Measurements from ENCODE around the gene GZMH.
A peak's percentile ranks its signal among the peaks of the same experiment; 100 is the strongest.

The GZMH gene

DNA sequence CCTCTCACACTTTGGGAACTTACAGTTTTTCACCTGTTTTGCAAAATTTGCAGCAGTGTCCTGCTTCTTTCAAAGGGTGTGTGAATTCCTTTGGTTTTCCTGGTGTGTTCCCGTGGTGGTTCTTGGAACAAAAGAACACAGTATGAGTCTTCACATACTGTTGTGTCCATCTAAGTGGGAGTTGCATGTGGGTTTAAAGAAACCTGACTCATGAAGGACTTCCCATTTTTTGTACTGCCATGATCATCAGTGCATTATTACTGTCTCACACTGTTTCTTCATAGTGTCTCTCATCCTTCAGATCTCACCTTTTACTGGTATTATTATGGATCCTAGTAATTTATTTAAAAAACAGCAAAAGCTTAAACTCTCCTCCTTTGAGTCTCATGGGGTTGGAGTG lies 3.8 kb upstream of the GZMH start:
- no peak for DNase-seq (ENCODE audit: low read depth, low spot score)
- ChIA-PET CTCF (no interaction called here), POLR2A (no interaction called here)
- TF ChIP-seq, protein P1, sequence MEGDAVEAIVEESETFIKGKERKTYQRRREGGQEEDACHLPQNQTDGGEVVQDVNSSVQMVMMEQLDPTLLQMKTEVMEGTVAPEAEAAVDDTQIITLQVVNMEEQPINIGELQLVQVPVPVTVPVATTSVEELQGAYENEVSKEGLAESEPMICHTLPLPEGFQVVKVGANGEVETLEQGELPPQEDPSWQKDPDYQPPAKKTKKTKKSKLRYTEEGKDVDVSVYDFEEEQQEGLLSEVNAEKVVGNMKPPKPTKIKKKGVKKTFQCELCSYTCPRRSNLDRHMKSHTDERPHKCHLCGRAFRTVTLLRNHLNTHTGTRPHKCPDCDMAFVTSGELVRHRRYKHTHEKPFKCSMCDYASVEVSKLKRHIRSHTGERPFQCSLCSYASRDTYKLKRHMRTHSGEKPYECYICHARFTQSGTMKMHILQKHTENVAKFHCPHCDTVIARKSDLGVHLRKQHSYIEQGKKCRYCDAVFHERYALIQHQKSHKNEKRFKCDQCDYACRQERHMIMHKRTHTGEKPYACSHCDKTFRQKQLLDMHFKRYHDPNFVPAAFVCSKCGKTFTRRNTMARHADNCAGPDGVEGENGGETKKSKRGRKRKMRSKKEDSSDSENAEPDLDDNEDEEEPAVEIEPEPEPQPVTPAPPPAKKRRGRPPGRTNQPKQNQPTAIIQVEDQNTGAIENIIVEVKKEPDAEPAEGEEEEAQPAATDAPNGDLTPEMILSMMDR (IDR thresholded peaks at IDR 0.05; ENCODE audit: insufficient read depth, low read length, missing control alignments): no peak
- H3K4me3 ChIP-seq (ENCODE audit: low read depth, low read length): no peak overlapping the region

DNA sequence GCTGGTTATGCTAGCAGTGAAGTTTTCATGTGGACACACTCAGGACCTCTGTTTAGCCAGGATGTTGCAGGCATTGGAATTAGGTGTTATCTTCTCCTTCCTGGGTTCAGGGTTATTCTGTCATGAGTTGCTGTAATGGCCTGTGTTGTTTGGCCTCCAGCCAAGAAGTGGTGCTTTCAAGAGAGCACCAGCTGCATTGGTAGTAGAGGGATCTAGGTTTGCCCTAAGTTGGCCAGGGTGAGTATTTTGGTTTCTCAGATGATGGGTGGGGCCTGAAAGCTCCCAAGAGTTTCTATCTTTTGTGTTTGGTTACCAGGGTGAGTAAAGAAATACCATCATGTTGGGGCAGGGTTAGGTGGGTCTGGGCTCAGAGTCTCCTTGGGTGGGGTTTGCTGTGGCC lies 2.7 kb upstream of the GZMH start:
- TF ChIP-seq, protein P1 (IDR thresholded peaks at IDR 0.05; ENCODE audit: insufficient read depth, low read length, missing control alignments): no peak
- ChIA-PET CTCF (no interaction called here), POLR2A (no interaction called here)
- DNase-seq (ENCODE audit: low read depth, low spot score): no peak
- no peak overlapping the region for H3K4me3 ChIP-seq (ENCODE audit: low read depth, low read length)

DNA sequence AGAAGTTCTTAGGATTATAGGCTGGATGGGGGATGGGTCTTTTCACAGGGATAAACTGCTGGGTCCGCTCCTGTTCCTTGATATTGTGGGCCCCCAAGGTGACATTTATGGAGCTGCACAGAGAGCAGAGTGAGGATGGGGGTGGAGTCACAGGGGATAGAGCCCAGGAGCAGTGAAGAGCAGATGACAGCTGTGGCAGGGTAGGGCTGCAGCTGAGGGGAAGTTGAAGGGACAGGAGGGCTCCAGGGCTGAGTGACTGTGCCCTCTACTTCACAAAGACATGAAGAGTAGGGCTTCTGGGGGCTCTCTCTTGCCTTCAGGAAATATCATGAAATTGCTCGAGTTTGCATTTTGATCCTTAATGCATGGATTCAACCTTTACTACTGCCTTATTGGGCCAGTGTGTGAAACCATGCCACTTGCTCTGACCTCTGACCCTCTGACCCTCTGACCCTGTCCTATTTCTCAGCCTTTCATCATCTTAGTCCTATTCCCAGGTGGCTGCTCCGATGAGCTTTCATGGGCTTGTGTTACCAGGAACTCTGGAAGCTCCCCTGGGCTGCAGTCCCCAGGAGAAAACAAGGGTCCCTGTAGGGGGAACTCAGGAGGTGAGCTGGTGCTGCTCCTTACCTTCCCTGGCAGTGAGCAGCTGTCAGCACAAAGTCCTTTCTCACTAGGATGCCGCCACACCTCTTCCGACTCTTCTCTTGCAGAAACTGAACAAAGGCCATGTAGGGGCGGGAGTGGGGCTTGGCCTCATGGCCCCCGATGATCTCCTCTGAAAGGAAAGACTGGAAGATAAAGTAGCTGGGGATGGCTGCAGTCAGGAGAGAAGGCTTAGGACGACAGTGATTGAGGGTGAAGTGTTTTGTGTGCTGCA lies 1.6 kb downstream of the GZMH start:
- TF ChIP-seq, protein P1 (IDR thresholded peaks at IDR 0.05; ENCODE audit: insufficient read depth, low read length, missing control alignments): no peak
- ChIA-PET CTCF (no interaction called here), POLR2A (no interaction called here)
- no peak overlapping the region for H3K4me3 ChIP-seq (ENCODE audit: low read depth, low read length)
- DNase-seq (ENCODE audit: low read depth, low spot score): no peak

DNA sequence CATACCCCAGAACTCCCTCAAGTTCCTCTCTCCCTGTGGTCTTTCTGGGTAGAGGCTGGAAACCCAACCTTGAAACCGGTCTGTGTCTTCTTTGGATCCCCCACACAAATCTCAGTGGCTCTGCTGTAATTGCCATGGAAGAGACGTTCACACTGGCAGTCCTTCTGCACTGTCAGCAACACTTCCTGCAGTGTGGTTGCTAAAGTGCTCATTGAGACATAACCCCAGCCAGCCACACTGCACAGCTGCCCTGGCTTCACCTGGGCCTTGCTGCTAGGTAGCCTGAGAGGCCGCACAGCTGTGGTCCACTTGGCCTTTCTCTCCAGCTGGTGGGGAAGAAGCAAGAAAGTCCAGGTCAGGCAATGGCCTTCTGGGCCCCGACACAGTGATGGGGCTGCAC lies 2.4 kb downstream of the GZMH start:
- TF ChIP-seq, protein P1 (IDR thresholded peaks at IDR 0.05; ENCODE audit: insufficient read depth, low read length, missing control alignments): no peak
- DNase-seq (ENCODE audit: low read depth, low spot score): no peak
- ChIA-PET CTCF (no interaction called here), POLR2A (no interaction called here)
- H3K4me3 ChIP-seq (ENCODE audit: low read depth, low read length): no peak overlapping the region

DNA sequence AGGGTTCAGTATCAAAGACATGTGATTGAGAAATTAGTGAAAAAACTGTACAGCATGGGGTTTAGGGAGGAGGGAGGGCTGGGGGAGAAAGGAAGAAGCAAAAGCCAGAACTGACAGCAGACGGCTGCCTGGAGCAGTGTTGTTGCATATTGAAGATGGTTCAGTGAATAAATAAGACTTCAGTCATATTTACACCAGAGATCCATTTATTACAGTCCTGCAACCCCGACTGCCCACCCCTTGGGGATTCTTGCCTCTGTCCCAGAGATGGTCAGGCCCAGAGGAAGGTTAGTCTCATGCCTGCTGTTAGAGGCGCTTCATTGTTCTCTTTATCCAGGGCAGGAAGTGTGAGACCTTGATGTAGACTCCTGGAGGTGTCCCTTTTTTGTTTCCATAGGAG lies 3.2 kb downstream of the GZMH start:
- TF ChIP-seq, protein P1 (IDR thresholded peaks at IDR 0.05; ENCODE audit: insufficient read depth, low read length, missing control alignments): no peak
- DNase-seq (ENCODE audit: low read depth, low spot score): no peak
- H3K4me3 ChIP-seq (ENCODE audit: low read depth, low read length): no peak overlapping the region
- ChIA-PET CTCF (no interaction called here), POLR2A (no interaction called here)

DNA sequence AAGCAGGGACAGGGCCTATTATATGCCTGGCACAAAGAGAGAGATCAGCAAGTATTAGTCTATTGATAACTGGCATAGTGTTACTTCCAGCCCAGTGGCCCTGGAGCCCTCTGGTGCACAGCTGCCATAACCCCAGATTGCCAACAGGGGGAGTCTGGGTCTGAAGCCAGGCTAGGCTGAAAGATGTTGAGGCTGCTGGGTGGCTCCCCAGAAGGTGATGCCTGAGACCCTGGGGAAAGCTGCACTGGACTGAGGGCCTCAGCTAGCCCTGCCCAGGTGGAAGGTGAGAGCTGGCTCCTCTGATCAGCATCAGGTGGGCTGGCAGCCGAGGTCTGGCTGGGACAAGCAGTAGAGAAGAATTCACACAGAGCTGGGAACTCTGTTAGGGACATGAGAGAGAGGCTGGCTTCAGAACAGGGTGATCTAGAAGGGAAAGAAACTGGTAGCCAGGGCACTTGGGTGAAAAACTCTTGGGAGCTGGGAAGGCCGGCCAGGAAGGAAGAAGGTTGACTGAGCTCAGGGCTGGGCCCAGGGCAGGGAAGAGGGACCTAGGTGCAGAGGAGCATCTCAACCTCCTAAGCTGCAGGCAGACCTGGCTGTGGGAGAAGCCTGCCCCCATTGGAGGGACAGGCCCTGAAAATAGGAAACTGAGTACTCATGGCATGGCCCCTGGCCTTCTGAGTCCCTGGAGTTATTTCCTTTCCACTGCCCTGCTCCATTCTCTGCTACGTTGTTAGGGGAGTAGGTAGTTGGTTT lies 3.9 kb downstream of the GZMH start:
- no peak for DNase-seq (ENCODE audit: low read depth, low spot score)
- CTCF ChIA-PET: no interaction called here
- TF ChIP-seq, protein P1 (IDR thresholded peaks at IDR 0.05; ENCODE audit: insufficient read depth, low read length, missing control alignments): peak; percentile 24
- H3K4me3 ChIP-seq (ENCODE audit: low read depth, low read length): no peak overlapping the region
- POLR2A ChIA-PET: no interaction called here

All from AG04449 (cell line).